Iris pigment epithelial cell (primary cell): ENCODE data around the gene RPS27A.
"Not testable (repeated sequence)": the region's sequence is repeated elsewhere in the genome, so short reads cannot be mapped to it uniquely, and the experiment has no call there.

Experiments used
- DNase-seq: peaks from one replicate; pipeline ENCODE4 v3.0.0-alpha.2; 2011; ENCODE audit warnings: low read depth

Gene RPS27A

GRCh38 chr2:55239656-55240222 lies 7.3 kb downstream of the RPS27A start:
- no peak for DNase-seq

- not testable (repeated sequence) for DNase-seq
Measured at GRCh38 chr2:55241582-55241981, 9.1 kb downstream of the RPS27A start.

GRCh38 chr2:55242617-55243016 lies 10.1 kb downstream of the RPS27A start:
- no peak for DNase-seq

GRCh38 chr2:55245411-55245810 lies 12.9 kb downstream of the RPS27A start:
- no peak for DNase-seq

GRCh38 chr2:55247025-55247424 lies 14.5 kb downstream of the RPS27A start:
- no peak for DNase-seq

- DNase-seq = peak; percentile 61
Measured at GRCh38 chr2:55252832-55253231, 20.3 kb downstream of the RPS27A start.

GRCh38 chr2:55259586-55259985 lies 27.1 kb downstream of the RPS27A start:
- DNase-seq = not testable (repeated sequence)

- no peak for DNase-seq
Measured at GRCh38 chr2:55268288-55268906, 35.9 kb downstream of the RPS27A start.

- peak; percentile 94 for DNase-seq
Measured at GRCh38 chr2:55268907-55269644, 36.6 kb downstream of the RPS27A start, which contains the start of gene MTIF2. Gene MTIF2 (minus strand): TSS chr2:55269231. CDS start chr2:55263858, 5,373 bp downstream.

- no peak for DNase-seq
Measured at GRCh38 chr2:55269645-55269990, 37.1 kb downstream of the RPS27A start.

- DNase-seq = not testable (repeated sequence)
Measured at GRCh38 chr2:55274346-55274745, 41.9 kb downstream of the RPS27A start.

- no peak for DNase-seq
Measured at GRCh38 chr2:55277310-55277709, 44.8 kb downstream of the RPS27A start.

- DNase-seq = not testable (repeated sequence)
Measured at GRCh38 chr2:55279214-55279835, 46.8 kb downstream of the RPS27A start.

GRCh38 chr2:55279859-55280424 lies 47.5 kb downstream of the RPS27A start:
- not testable (repeated sequence) for DNase-seq

GRCh38 chr2:55280851-55281546 lies 48.5 kb downstream of the RPS27A start:
- not testable (repeated sequence) for DNase-seq

GRCh38 chr2:55282110-55282917 lies 49.8 kb downstream of the RPS27A start:
- peak; percentile 90 for DNase-seq

GRCh38 chr2:55283083-55283482 lies 50.6 kb downstream of the RPS27A start:
- DNase-seq = no peak
